Keratinocyte (primary cell): Measurements from ENCODE around the gene PATZ1. TPM values are rescaled to one million over a fixed set of nuclear protein-coding genes. Genes with fewer than 3 reads are reported as not detected.

ENCODE experiments used
- DNase-seq: peaks from one replicate; pipeline ENCODE4 v3.0.0-alpha.2; 2011; ENCODE audit warnings: low read depth, missing footprints, low spot score
- FAIRE-seq: peaks from 2 replicates; lab custom pipeline; 2011; peaks lifted over from hg19 to GRCh38; lab: Jason Lieb, UNC
- H2AFZ ChIP-seq: 2 replicates; pipeline ENCODE4 v1.6.0; 2012; ENCODE audit warnings: low read length, control low read depth, inconsistent platforms; ENCODE audit not compliant: control insufficient read depth
- H3K27ac ChIP-seq: 2 replicates; pipeline ENCODE4 v1.5.1; 2011; ENCODE audit warnings: low read length; ENCODE audit not compliant: control insufficient read depth, insufficient read depth
- H3K27me3 ChIP-seq: 3 replicates; pipeline ENCODE4 v1.6.0; 2011; ENCODE audit warnings: low read length; ENCODE audit not compliant: control insufficient read depth, insufficient read depth; ENCODE audit errors: extremely low read depth
- H3K36me3 ChIP-seq, 2 experiments: 2 replicates in 1 of 2; 3 replicates in 1 of 2; pipeline ENCODE4 v1.5.1; 2011; ENCODE audit warnings: low read length in 2 of 2, mild to moderate bottlenecking in 1 of 2; ENCODE audit not compliant: control insufficient read depth in 2 of 2, insufficient read depth in 2 of 2; ENCODE audit errors: extremely low read depth in 1 of 2
- H3K4me1 ChIP-seq: 3 replicates; pipeline ENCODE4 v1.5.1; 2011; ENCODE audit warnings: low read length; ENCODE audit not compliant: control insufficient read depth, insufficient read depth; ENCODE audit errors: extremely low read depth
- H3K4me2 ChIP-seq: 3 replicates; pipeline ENCODE4 v1.6.0; 2011; ENCODE audit warnings: low read depth, low read length; ENCODE audit not compliant: control insufficient read depth, insufficient read depth; ENCODE audit errors: extremely low read depth
- H3K4me3 ChIP-seq, 3 experiments: fragments of 200-600 bp in 1 of 3; sonication (generic) in 1 of 3; 2 replicates in 2 of 3; 3 replicates in 1 of 3; pipeline ENCODE4 v1.5.1; 2011 to 2016; ENCODE audit warnings: low read length in 3 of 3, mild to moderate bottlenecking in 3 of 3, control low read depth in 2 of 3, inconsistent platforms in 1 of 3, low read depth in 1 of 3, mixed read lengths in 1 of 3, mixed run types in 1 of 3, moderate library complexity in 1 of 3; ENCODE audit not compliant: control insufficient read depth in 2 of 3, insufficient read depth in 2 of 3; ENCODE audit errors: extremely low read depth in 1 of 3
- H3K79me2 ChIP-seq: 2 replicates; pipeline ENCODE4 v1.6.0; 2012; ENCODE audit warnings: low read length; ENCODE audit not compliant: control insufficient read depth, insufficient read depth
- H3K9ac ChIP-seq: 3 replicates; pipeline ENCODE4 v1.6.0; 2011; ENCODE audit warnings: low read length; ENCODE audit not compliant: control insufficient read depth, insufficient read depth; ENCODE audit errors: extremely low read depth
- H3K9me1 ChIP-seq: 3 replicates; pipeline ENCODE4 v1.6.0; 2011; ENCODE audit warnings: low read length; ENCODE audit not compliant: control insufficient read depth, insufficient read depth; ENCODE audit errors: extremely low read depth
- H3K9me3 ChIP-seq: 2 replicates; pipeline ENCODE4 v1.5.1; 2012; ENCODE audit warnings: low read depth, low read length; ENCODE audit not compliant: control insufficient read depth
- H4K20me1 ChIP-seq: 3 replicates; pipeline ENCODE4 v1.6.0; 2011; ENCODE audit warnings: low read length; ENCODE audit not compliant: control insufficient read depth, insufficient read depth; ENCODE audit errors: extremely low read depth
- EZH2 ChIP-seq: IDR thresholded peaks from one replicate; pipeline ENCODE4 v1.6.1; 2012; ENCODE audit warnings: inconsistent platforms, mild to moderate bottlenecking, low read length, moderate library complexity
- dilution Hi-C: fragments of 300-500 bp; cut with MboI; formaldehyde crosslinking; loops from one replicate; pipeline ENCODE4 v1.7.0; 2020; ENCODE audit warnings: low sequenced_read_pairs; ENCODE audit not compliant: extremely low pct_ligation_motif_present
- polyA plus RNA-seq, 5 experiments: library from polyadenylated mRNA; depleted of rRNA in 3 of 5; stranded (reverse) in 3 of 5; stranded (forward) in 1 of 5; unstranded in 1 of 5; fragments of >200 nt; gene quantifications; 1 replicate in 1 of 5; 2 replicates in 3 of 5; 3 replicates in 1 of 5; pipeline versions ENCODE4 v1.2.1 to v1.2.3, GENCODE V29; 2011 to 2012; ENCODE audit warnings: missing spikeins in 2 of 5, low read depth in 1 of 5, low replicate concordance in 1 of 5
- TF ChIP-seq, protein P1 (sequence below), 3 experiments: IDR thresholded peaks in 1 of 3; conservative IDR thresholded peaks in 1 of 3; optimal IDR thresholded peaks in 1 of 3; 2 replicates in 2 of 3; 3 replicates in 1 of 3; pipeline versions ENCODE3 to v1.5.1; 2011; ENCODE audit warnings: low read length in 3 of 3, mild to moderate bottlenecking in 3 of 3, moderate library complexity in 2 of 3, control low read depth in 1 of 3, inconsistent platforms in 1 of 3; ENCODE audit not compliant: insufficient read depth in 2 of 3; ENCODE audit errors: extremely low read depth in 1 of 3

PATZ1 gene
- polyA plus RNA-seq, 1 donor (not counting 4 experiments of a cell fraction or from before 2014, with no cell fraction given), result 3.4 TPM

DNA sequence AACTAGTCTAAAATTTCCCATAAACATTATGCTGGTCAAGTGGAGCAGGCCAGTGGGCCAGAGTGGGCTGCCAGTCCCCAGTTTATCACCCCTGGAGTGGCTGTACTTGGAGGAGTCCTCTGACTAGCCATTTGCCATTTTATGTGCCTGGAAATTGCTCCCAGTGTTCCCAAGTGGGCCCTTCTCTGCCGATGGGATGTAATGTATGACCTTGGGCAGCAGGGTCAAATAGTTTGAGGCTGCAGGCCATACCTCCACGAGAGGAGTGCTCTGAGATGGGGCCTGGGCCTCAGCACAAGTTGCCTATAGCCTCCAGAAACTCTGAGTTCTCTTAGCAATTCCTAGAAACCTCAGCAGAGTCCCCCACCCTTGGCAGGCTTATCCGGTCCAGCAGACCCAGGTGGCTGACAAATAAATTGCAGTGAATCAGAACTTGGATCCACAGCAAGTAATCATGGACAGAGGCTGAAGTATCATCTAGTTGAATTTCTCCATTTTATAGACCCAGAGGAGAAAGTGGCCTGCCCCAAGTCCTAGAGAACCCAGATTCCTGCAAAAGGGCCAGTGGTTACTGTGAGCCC is 17.8 kb upstream of the PATZ1 start:
- DNase-seq (no peak), FAIRE-seq (no peak)
- H3K9me3 ChIP-seq, result no peaks in the 10 kb centered on the region
- no peak overlapping the region for H3K4me2 ChIP-seq
- dilution Hi-C loops, result no loop called here
- H3K36me3 ChIP-seq, result no peaks in the 10 kb centered on the region
- no peaks in the 10 kb centered on the region for H4K20me1 ChIP-seq
- no peak overlapping the region for H2AFZ ChIP-seq
- H3K9ac ChIP-seq, result no peak overlapping the region
- peaks cover 4% of the 10 kb centered on the region for H3K4me1 ChIP-seq
- H3K9me1 ChIP-seq, result no peaks in the 10 kb centered on the region
- no peak for TF ChIP-seq EZH2
- TF ChIP-seq, protein P1, sequence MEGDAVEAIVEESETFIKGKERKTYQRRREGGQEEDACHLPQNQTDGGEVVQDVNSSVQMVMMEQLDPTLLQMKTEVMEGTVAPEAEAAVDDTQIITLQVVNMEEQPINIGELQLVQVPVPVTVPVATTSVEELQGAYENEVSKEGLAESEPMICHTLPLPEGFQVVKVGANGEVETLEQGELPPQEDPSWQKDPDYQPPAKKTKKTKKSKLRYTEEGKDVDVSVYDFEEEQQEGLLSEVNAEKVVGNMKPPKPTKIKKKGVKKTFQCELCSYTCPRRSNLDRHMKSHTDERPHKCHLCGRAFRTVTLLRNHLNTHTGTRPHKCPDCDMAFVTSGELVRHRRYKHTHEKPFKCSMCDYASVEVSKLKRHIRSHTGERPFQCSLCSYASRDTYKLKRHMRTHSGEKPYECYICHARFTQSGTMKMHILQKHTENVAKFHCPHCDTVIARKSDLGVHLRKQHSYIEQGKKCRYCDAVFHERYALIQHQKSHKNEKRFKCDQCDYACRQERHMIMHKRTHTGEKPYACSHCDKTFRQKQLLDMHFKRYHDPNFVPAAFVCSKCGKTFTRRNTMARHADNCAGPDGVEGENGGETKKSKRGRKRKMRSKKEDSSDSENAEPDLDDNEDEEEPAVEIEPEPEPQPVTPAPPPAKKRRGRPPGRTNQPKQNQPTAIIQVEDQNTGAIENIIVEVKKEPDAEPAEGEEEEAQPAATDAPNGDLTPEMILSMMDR (optimal IDR thresholded peaks at IDR 0.05 in 1 of 3, IDR thresholded peaks at IDR 0.05 in 1 of 3, conservative IDR thresholded peaks at IDR 0.05 in 1 of 3; ENCODE audit: extremely low read depth in 1 of 3, insufficient read depth in 2 of 3, low read length in 3 of 3), result no peak
- no peak overlapping the region for H3K27ac ChIP-seq
- no peaks in the 10 kb centered on the region for H3K79me2 ChIP-seq
- H3K4me3 ChIP-seq, result no peak overlapping the region
- H3K27me3 ChIP-seq, result no peaks in the 10 kb centered on the region

DNA sequence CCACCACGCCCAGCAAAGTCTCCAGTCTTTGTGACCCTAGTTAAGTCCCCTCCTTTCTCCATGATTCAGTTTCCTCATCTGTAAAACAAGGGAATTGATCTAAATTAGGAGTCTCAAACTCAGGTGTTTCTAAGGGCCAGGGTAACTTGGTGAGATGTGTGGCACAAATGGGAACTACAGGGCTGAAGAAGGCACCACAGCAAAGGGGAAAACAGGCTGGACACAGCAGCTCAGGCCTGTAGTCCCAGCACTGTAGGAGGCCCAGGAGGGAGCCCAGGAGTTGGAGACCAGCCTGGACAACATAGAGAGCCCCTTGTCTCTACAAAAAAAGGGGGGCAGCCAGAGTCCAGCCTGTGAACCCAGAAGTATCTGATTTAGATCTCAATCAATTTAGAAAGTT is 15.6 kb upstream of the PATZ1 start:
- dilution Hi-C loops, result no loop called here
- no peak for TF ChIP-seq EZH2
- TF ChIP-seq, protein P1 (optimal IDR thresholded peaks at IDR 0.05 in 1 of 3, IDR thresholded peaks at IDR 0.05 in 1 of 3, conservative IDR thresholded peaks at IDR 0.05 in 1 of 3; ENCODE audit: extremely low read depth in 1 of 3, insufficient read depth in 2 of 3, low read length in 3 of 3), result no peak
- Histone ChIP-seq H2AFZ (no peak overlapping the region), H3K27ac (no peak overlapping the region), H3K79me2 (no peaks in the 10 kb centered on the region), H3K4me2 (no peak overlapping the region), H3K4me1 (peaks cover 4% of the 10 kb centered on the region), H3K9me1 (no peaks in the 10 kb centered on the region), H4K20me1 (no peaks in the 10 kb centered on the region), H3K4me3 (no peak overlapping the region), H3K36me3 (no peaks in the 10 kb centered on the region), H3K9me3 (no peaks in the 10 kb centered on the region), H3K27me3 (no peaks in the 10 kb centered on the region), H3K9ac (no peak overlapping the region)
- no peak for DNase-seq
- FAIRE-seq, result no peak
